Activated CD4-positive, CD25-positive, alpha-beta regulatory T cell (primary cell): ENCODE measurements around the gene SWI5.
"Not testable (repeated sequence)": the region's sequence is repeated elsewhere in the genome, so short reads cannot be mapped to it uniquely, and the experiment has no call there.

Source experiments
- DNase-seq, 4 experiments: peaks; one replicate each; lab custom pipeline; 2025; lab: John Stamatoyannopoulos, UW

Gene SWI5

DNA sequence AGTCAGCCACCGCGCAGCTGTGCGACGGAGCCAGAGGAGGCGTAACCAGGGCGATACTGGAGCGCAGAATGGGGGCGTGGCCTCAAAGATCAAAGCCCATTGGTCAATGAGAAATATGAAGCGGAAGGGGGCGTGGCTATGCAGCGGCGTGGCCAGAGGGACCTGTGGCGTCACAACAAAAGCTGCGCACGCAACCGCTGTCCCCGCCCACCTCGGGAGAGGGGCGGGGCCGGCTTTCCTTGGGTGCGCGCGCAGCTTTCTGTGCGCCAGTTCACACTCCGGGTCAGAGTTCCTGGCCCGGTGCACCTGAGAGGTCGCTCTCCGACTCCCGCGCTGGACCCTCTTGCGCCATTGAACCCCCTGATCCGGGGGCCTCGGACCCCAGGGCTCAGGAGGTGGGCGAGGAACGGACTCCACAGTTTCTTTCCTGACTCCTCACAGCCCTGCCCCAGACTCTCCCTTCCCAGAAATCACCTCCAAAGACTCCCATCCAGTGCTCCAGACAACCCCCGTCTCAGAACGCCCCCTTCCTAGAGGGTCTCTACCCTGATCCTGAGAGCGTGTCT is at the start of gene SWI5:
Gene SWI5, plus strand, starts transcription at position 269 of the 566 bp plus-strand sequence.
- DNase-seq: peak; percentile 99 to 100 (median 99)

DNA sequence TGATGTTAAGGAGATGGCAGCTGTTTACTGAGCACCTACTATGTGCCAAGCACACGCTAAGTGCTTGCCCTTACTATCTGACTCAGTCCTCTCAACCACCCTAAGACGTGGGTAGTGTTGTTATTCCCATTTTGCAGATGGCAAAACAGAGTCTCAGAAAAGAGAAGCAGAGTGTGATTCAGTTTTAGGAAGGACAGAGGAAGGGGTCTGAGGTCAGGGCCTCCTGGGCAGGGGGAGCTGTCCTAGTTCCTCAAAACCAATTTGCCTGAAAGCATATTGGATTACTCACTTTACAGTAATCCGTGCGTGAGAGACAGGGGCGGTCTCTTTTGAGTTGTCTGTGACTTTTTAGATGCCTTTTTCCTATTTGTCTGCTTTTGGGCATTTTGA is 49.7 kb upstream of the SWI5 start:
- no peak for DNase-seq

DNA sequence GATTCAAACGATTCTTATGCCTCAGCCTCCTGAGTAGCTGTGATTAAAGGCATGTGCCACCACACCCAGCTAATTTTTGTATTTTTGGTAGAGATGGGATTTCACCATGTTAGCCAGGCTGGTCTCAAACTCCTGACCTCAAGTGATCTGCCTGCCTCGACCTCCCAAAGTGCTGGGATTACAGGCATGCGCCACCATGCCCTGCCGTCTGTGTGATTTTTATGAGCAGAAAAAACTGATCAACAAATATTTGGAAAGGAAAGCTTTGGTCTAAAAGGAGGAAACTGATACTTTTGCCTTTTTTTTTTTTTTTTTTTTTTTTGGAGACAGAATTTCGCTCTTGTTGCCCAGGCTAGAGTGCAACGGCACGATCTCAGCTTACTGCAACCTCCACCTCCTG is 45.2 kb upstream of the SWI5 start:
- DNase-seq: not testable (repeated sequence)

DNA sequence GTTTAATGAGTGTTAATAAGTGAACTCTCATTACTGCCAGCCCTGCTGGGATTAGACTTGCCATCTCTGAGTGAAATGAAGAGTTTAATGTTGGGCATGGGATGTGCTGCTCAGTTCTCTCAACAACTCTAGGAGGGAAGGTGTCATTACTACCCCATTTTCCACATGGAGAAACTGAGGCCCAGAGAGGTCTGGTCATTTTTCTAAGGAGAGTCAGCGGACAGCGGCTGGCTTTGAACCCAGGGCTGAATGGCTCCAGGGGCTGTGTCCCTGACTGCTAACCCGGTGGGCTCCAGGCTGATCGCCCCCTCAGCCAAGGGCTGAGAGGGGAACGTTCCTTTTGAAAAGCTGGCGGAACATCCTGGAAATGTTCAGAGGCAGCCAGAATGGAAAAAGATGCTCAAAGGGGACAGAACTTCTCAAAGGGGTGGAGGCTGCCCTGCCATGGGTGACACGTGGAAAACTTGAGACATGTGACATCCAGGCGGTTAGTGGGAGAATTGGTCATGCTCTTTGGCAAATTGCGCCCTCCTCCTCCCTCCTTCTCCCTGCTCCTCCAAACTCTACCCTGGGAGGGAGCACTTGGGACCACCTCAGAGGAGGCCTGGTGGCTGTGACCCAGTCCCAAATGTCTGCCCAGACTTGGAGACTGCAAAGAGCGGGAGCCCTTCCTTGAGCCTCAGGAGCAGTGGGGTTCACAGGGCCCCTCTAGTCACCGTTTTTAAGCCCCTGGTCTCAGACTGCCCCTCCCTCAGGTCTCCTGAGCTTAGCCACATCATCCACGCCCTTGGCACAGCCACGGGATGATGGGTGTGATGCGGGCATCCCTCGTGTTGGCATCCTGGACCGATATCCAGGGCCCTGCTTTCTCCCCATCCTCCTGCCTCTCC is 44.2 kb upstream of the SWI5 start:
- no peak for DNase-seq

DNA sequence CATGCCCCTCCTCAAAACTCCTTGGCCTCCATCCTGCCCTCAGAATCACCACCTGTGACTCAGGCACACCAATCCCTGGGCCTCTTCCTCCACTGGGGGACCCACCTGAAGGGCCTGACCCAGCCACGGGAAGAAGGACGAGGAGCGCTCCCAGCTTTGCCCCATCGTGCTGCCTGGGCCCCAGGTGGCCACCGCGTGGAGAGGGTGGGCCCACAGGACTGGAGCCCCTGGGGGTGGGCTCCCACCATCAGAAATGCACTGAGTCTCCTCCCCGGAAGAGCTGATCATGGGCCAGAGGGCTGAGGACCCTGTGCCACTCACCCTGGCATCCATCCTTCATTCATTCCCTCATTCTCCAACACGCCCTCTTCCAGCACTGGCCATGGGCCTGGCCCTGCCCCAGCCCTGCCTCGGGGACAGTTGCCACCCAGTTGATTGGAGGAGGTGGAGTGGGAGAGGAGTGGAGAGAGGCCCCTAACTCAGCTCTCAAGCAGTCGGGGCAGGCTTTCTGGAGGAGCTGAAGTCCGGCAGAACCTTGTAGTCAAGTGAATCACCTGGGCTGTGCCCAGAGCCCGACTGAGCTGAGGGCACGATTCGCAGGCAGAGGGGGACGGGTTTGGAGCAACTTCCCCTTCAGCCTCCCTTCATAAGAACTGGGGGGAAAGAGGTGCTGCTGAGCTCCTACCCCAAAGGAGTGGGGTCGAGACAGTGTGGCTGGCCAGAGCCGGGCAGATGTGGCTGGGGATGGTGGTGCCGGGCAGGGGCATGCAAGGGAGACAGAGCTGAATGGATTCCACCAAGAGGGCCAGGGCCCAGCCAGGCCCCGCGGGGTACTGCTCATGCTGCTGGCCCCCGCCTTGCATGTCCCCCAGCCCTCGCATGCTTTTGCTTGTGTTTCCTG is 43.3 kb upstream of the SWI5 start:
- no peak for DNase-seq

DNA sequence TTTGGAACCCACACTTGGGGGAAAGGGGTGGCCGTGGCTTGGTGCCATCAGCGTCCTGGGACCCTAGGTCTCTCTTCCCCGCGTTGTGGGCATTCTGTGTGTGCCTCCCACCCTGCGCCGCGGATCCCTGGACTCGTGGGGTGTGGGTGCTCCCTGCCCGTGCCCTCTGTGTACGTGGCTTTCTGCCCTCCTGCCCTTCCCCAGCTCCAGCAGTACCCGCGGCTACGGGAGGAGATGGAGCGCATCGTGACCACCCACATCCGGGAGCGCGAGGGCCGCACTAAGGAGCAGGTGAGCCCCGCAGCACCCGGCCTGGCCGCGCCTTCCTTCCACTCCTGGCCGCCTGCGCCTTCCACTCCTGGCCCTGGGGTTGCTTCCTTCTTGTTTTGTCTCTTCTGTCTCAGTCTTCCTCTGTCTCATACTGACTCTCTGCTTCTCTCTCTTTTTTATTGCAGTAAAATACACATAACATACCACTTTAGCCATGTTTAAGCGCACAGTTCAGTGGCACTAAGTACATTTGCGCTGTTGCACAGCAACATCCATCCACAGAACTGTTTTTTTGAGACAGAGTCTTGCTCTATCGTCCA is 42.2 kb upstream of the SWI5 start:
- DNase-seq: no peak

DNA sequence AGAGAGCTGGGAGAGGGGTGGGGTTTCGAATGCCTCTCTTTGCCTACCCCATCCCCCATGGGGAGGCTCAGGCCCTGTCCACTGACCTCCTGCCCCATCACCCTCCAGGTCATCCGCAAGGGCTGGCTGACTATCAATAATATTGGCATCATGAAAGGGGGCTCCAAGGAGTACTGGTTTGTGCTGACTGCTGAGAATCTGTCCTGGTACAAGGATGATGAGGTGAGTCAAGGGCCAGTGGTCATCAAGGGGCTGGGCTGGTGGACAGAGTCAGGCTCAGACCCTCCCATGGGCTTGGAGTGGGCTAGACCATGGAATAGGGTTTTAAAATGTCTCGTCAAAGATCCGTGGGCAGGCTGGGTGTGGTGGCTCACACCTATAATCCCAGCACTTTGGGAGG is 34.0 kb upstream of the SWI5 start:
- DNase-seq: no peak

DNA sequence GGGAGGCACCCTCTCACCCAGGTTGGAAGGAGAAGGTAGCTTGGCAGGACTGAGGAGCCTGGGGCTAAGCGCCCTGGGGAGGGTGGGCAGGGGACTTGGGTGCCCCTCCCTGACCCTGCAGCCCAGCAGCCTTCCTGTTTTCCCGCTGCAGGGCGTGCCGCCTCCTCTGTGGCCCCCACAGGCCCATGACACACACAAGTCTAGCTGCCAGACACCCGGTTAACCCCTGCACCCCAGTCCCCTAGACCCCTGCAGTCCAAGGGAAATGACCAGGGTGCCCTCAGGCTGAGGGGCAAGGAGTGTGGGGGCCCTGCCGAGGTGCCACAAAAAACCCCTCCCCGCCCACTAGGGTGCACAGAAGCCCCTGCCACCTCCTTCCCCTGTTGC is 33.3 kb upstream of the SWI5 start:
- no peak for DNase-seq

DNA sequence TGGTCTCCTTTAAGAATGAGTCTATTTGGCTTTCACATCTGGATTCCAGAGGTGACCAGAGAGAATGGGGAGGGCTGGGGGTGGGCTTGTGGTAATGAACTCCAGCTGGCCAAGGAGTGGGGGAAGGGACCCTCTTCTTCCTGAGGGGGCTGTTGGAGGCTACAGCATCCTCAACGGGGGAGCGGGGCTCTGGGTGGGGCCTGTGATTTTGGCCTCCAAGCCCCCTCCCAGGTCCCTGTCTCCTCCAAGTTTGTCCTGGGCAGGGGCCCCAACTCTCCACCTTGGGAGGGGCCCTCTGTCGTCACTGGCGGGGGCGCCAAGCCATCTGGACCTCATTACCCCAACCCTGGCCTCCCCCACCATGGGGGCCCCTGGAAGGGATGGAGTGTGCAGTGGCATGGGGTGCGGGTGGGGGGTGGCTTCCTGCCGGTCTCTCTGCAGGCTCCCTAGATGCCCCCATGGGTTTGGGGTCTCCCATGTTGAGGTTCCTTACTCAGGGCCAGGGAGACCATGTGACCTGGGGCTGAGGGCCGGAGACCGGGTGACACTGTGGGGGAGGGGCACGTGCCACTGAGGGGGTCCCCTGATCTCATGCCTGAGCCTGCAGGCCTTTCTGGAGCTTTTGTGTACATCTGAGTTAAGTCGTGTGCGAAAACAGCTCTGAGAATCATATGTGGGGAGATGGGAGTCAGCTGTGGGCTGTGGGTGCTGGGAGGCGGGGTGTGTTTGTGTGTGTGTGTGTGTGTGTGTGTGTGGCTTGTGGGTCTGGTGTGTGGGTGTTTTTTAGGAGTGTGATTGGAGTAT is 32.7 kb upstream of the SWI5 start:
- no peak for DNase-seq

DNA sequence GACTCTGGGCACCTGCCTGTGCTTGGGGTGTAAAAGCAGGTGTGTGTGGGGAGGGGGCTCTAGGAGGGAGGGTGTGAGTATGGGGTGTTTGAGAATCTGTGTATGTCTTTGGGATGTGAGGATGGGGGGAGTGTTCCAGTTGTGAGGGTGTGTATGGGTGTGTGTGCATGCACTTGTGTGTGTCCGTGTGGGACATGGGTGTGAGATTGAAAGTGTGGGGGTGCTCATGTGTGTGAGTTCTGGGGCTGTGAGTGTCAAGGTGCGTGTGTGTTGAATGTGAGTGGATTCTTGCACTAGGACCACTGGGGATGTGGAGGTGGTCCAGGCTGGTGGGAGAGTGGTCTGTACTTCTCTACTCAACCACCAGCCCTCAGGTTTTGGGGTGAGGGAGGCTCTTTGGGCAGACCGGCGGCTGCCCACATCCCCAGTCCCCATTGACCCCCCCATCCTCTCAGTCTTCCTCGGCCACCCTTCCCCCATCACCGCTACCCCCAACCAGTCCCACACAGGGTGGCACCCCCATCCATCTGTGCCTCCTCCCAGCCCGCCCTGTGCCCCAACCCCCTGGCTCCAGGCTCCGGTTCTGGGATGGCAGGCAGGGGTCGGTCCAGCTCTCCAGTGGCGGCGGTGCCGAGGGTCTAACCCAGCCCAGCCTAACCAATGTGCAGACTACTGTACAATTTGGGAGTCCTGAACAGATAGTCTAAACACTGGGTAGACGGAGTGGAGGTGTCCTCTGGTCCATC is 31.8 kb upstream of the SWI5 start:
- no peak for DNase-seq

DNA sequence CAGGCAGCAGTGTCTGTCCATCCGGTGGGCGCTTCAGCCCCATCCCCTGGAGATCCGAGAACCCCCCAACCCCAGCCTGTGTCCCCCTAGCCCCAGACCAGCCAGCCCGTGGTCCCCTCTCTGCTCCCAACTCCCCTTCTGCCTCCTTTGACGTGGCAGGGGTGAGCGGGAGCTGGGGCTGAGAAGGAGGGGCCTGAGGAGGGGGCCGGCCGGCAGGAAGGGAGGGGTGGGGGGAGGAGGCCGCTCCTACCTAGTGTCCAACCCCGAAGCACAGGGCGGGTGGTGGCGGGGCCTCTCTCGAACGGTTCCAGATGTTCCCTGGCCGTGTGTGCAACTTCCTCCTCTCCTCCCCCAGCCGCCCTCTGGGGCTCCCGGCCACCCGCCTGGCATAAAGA is 31.2 kb upstream of the SWI5 start:
- no peak for DNase-seq

DNA sequence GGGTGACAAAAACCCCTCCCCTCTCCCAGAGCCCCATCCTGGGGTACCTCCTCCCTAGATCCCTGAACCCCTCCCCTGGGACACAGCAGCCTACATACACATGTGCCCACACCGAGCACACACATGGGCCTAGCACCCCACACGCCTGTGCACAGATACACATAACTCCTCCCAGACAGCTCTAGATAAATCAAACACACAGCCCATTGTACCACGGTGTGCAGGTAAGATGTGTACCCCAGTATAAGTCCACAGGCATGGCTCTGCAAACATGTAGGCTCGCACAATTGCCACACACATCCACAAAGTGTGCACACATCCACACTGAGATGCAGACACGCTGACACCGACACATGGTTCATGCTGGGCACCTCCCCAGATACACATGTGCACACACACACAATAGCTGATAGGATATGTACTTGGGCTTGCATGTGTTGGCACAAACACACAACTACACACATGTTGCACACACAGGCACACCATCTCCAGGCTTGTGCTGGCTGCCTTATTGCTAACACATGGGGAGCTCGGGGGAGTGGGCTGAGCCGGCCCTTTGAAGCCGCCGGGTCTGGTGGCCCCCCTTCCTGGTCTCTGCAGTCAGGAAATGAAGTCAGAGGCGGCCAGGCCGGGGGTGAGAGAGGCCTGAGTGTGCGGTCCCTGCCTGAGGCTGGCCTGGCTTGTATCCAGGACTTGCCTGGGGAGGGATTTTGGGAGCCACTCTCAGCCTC is 30.5 kb upstream of the SWI5 start:
- DNase-seq: no peak

DNA sequence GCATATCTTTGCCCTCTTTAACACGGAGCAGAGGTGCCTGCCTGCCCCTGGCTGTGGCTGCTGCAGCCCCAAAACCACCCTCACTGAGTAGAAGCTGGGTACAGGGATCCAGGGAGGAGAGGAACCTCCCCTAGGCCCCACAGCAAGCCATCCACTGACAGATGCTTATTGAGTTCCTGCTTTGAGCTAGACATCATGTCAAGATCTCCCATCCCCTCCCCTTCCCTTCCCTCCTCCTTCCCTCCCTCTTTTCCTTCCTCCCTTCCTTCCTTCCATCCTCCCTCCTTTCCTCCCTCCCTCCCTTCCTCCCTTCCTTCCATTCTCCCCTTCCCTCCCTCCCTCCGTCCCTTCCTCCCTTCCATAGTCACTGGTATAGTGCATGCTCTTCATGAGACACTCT is 29.6 kb upstream of the SWI5 start:
- no peak for DNase-seq

DNA sequence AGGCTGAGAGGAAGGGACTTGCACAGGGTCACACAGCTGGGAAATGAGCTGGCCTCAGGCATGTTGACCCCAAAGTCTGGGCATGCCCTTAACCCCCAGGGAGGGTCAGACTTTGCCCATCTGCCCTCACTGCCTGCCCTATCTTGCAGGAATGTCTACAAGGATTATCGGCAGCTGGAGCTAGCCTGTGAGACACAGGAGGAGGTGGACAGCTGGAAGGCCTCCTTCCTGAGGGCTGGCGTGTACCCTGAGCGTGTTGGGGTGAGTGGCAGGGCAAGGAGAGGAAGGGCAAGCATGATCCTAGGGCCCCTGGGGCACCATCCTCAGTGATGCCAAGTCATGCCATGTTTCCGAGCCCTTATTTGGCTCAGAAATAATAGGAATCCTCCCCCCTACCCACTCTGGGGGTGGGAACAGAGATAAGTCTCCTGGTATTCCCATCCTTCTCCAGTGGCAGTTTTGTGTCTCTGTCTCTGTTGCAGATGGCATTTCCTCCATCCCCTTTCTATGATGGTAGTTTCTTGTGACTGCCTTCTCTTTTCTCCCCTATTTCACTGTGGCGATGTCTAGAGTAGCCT is 28.8 kb upstream of the SWI5 start:
- no peak for DNase-seq

DNA sequence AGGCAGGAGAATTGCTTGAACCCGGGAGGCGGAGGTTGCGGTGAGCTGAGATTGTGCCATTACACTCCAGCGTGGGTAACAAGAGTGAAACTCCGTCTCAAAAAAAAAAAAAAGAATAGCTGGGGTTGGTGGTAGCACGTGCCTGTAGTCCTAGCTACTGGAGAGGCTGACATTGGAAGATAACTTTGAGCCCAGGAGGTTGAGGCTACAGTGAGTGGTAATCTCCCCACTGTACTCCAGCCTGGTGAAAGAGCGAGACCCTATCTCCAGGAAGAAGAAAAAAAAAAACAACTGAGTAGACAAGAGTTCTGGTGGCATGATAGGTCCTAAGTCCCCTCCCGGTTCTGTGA is 26.5 kb upstream of the SWI5 start:
- DNase-seq: no peak

DNA sequence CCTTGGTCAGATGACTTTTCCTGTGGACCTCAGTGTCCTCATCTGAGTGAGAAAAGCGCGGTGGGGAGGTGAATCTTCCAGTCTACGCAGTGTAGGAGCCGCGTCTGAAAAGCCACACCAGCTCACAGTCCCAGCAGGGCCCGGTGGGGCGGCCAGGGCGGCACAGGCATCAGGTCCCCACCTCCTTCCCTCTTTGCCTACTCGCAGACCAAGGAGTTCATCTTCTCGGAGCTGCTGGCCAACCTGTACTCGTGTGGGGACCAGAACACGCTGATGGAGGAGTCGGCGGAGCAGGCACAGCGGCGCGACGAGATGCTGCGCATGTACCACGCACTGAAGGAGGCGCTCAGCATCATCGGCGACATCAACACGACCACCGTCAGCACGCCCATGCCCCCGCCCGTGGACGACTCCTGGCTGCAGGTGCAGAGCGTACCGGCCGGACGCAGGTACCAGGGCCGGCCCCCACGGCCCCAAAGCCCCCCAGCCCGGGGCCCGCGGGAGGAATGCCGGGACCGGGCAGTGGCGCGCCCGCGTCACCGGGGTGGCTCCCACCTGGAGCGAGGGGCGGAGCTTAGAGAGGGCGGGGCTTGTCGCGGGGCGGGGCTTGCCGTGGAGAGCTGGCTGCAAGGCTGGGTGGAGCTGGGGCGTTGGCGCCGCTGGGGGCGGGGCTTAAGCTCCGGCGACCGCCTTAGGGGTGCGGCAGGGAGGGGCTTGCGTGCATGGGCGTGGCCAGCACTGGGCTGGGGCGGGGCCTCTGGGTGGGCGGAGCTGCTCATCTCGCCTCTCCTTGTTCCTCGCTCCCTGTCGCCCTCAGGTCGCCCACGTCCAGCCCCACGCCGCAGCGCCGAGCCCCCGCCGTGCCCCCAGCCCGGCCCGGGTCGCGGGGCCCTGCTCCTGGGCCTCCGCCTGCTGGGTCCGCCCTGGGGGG is 25.9 kb upstream of the SWI5 start:
- DNase-seq: peak; percentile 94 to 99 (median 96)

DNA sequence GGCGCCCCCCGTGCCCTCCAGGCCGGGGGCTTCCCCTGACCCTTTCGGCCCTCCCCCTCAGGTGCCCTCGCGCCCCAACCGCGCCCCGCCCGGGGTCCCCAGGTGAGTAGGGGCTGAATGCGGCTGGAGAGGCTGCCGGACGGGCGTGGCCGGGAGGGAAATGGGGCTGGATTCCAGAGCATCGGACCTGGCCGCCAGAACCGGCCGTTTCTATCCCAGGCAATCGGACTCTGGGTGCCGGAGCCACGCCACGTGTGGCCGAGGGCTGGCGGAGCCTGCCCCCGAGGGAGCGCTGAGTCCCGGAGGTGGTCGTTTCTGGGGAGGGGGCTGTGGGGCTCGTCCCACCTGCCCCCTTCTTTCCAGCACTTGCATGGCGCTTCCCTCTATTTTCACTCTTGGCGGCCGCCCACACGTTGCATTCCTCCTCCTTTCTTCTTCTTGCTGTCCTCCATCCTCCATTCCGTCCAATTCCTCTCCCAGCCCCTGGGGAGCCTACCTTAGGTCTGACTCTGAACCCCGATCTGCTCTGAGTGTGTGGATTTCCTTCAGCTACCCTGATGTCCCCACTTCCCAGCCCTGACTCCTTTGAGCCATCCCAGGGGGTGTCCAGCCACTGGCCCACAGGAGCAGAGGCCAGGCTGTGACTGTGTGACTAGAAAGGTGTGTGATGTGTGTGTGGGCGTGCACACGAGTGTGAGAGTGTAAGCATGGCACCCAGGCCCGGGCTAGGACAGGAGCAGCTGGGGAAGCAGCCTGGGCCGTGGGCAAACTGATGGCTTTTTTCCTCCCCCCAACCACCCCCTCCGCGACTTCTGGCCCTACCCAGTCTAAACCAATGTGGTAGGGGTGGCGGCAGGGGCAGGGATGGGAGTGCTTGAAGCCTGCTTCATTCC is 25.0 kb upstream of the SWI5 start:
- no peak for DNase-seq

DNA sequence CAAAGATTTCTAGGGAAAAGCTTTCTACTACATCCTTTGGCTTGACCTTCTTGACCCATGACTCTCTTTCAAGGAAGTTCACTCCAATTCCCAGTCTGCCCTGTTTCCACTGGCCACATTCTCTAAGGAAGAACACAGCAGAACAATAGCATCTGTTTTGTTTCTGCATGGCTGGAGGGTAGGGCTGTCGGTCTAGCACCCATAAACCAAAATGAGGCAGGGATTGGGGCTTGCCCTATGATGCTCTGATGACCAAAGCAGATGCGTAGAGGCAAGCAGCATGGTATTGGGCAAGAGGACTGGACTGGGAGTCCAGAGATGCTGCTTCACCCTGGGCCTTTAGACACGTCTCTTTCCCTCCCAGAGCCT is 24.4 kb upstream of the SWI5 start:
- DNase-seq: no peak
